GM18505 (cell line): ENCODE measurements around the gene UTP4.

Source experiments
- ATAC-seq: cut with Tn5 transposase; IDR thresholded peaks from one replicate; pipeline ENCODE4 v1.9.1; 2021; ENCODE audit not compliant: unreplicated experiment
- POLR2A ChIP-seq: IDR thresholded peaks from 4 replicates; pipeline ENCODE4 v1.6.1; 2011; ENCODE audit warnings: borderline replicate concordance; ENCODE audit not compliant: insufficient read depth, insufficient read length; ENCODE audit errors: extremely low read depth

The UTP4 gene

GRCh38 chr16:69132424-69133252, at the start of gene UTP4, which contains the start of gene CHTF8:
UTP4 (plus strand) TSS chr16:69132649; CDS start chr16:69133460, 811 bp downstream.
CHTF8 (minus strand) TSS chr16:69132588; CDS start chr16:69121458, 11,130 bp downstream.
- ATAC-seq = peak; percentile 88
- TF ChIP-seq POLR2A = peak; percentile 90

- no peak for ATAC-seq
- no peak for TF ChIP-seq POLR2A
These were observed 49.0 kb upstream of the UTP4 start for GRCh38 chr16:69083306-69083941.

- no peak for TF ChIP-seq POLR2A
- no peak for ATAC-seq
These were observed 48.2 kb upstream of the UTP4 start for GRCh38 chr16:69084289-69084688.

GRCh38 chr16:69085032-69085695, 47.3 kb upstream of the UTP4 start:
- TF ChIP-seq POLR2A = no peak
- ATAC-seq = no peak

- TF ChIP-seq POLR2A = no peak
- ATAC-seq = no peak
These were observed 45.3 kb upstream of the UTP4 start for GRCh38 chr16:69087161-69087581.

- no peak for TF ChIP-seq POLR2A
- no peak for ATAC-seq
These were observed 43.8 kb upstream of the UTP4 start for GRCh38 chr16:69088684-69089083.

- TF ChIP-seq POLR2A = no peak
- ATAC-seq = no peak
These were observed 43.1 kb upstream of the UTP4 start for GRCh38 chr16:69089091-69089910.

GRCh38 chr16:69093974-69094373, 38.5 kb upstream of the UTP4 start:
- no peak for ATAC-seq
- no peak for TF ChIP-seq POLR2A

- no peak for ATAC-seq
- no peak for TF ChIP-seq POLR2A
These were observed 37.9 kb upstream of the UTP4 start for GRCh38 chr16:69094501-69094900.

GRCh38 chr16:69095193-69095592, 37.3 kb upstream of the UTP4 start:
- TF ChIP-seq POLR2A = no peak
- ATAC-seq = no peak

GRCh38 chr16:69100071-69100691, 32.3 kb upstream of the UTP4 start:
- no peak for ATAC-seq
- TF ChIP-seq POLR2A = no peak
